GM13977 (cell line): ENCODE results near the gene BPIFB6.

Experiments
- DNase-seq: peaks from one replicate; pipeline ENCODE4 v3.0.0; 2012; ENCODE audit warnings: low spot score
- in situ Hi-C: fragments of 300-500 bp; cut with MboI; formaldehyde crosslinking; loops from one replicate; pipeline ENCODE4 v1.12.0; 2022; ENCODE audit warnings: low sequenced_read_pairs, low pct_unique_long_range_greater_than_20kb, mixed read lengths, inconsistent platforms; ENCODE audit not compliant: unreplicated experiment
- TF ChIP-seq, protein P1 (sequence below): IDR thresholded peaks from 2 replicates; pipeline ENCODE4 v1.5.1; 2012; ENCODE audit warnings: mild to moderate bottlenecking, control low read depth; ENCODE audit not compliant: insufficient read depth; ENCODE audit errors: extremely low read depth, missing control alignments

BPIFB6 gene

DNA sequence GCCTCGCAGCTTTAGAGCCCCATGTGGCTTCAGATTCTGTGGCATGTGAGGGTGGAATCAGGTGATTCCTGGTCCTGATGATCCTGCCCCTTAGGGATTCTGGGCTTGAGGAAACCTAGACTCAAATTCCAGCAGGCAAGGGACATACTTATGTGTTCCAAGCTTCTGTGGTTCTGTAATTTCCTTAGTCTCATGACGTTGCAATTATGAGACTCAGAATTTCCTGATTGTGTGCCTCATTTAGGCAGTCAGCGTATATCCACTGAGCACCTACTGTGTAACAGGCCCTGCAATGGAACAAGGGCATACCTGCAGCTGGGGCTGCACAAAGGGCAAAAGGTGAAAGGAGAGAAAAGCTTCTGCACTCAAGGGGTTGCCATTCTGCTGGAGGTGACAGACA is 36.4 kb downstream of the BPIFB6 start:
- in situ Hi-C loops, result no loop called here
- DNase-seq, result no peak
- TF ChIP-seq, protein P1, sequence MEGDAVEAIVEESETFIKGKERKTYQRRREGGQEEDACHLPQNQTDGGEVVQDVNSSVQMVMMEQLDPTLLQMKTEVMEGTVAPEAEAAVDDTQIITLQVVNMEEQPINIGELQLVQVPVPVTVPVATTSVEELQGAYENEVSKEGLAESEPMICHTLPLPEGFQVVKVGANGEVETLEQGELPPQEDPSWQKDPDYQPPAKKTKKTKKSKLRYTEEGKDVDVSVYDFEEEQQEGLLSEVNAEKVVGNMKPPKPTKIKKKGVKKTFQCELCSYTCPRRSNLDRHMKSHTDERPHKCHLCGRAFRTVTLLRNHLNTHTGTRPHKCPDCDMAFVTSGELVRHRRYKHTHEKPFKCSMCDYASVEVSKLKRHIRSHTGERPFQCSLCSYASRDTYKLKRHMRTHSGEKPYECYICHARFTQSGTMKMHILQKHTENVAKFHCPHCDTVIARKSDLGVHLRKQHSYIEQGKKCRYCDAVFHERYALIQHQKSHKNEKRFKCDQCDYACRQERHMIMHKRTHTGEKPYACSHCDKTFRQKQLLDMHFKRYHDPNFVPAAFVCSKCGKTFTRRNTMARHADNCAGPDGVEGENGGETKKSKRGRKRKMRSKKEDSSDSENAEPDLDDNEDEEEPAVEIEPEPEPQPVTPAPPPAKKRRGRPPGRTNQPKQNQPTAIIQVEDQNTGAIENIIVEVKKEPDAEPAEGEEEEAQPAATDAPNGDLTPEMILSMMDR, result no peak

DNA sequence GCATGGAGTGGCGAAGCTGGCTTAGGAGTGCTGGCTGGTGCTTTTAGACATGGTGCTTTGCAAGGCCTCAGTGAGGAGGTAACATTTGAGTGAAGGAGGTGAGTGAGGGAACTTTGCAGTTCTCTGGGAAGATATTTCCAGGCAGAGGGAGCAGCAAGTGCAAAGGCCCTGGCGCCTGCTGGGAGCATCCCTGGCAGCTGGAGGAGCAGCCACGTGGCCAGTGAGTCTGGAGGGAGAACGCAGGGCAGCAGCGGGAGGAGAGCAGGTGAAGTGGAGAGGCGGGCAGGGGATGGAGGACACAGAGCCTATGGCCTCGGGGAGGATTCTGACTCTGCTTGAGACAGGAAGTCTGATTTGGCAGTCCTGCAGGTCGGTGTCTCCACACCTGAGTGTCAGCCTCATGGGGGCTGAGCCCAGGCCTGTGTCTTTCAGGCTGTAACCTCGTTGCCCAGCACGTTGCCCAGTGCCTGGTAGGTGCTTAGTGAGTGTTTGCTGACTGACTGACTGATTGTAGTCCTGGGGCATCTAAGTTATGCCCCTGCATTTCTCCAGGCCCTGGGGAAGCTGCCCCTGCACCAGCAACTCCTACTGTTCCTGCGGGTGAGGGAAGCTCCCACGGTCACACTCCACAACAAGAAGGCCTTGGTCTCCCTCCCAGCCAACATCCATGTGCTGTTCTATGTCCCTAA is 36.9 kb downstream of the BPIFB6 start:
- no peak for DNase-seq
- in situ Hi-C loops, result no loop called here
- TF ChIP-seq, protein P1, result no peak

DNA sequence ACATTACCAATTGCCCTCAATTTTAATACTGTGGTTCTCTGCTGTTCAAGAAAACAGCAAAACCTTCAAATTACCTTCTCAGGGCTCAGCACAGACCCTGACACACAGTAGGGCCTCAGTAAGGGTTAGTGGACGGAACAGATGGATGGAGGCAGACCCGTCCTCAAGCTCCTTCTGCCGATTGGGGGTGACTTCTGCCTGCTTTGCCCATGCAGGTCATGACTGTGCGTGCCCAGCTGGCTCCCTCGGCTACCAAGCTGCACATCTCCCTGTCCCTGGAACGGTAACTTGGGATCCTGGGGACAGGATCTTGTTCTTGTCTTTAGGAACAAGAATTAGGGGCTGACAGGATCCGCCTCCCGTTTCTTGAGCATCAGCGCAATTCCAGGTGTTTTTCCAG is 38.2 kb downstream of the BPIFB6 start:
- in situ Hi-C loops, result no loop called here
- DNase-seq, result no peak

DNA sequence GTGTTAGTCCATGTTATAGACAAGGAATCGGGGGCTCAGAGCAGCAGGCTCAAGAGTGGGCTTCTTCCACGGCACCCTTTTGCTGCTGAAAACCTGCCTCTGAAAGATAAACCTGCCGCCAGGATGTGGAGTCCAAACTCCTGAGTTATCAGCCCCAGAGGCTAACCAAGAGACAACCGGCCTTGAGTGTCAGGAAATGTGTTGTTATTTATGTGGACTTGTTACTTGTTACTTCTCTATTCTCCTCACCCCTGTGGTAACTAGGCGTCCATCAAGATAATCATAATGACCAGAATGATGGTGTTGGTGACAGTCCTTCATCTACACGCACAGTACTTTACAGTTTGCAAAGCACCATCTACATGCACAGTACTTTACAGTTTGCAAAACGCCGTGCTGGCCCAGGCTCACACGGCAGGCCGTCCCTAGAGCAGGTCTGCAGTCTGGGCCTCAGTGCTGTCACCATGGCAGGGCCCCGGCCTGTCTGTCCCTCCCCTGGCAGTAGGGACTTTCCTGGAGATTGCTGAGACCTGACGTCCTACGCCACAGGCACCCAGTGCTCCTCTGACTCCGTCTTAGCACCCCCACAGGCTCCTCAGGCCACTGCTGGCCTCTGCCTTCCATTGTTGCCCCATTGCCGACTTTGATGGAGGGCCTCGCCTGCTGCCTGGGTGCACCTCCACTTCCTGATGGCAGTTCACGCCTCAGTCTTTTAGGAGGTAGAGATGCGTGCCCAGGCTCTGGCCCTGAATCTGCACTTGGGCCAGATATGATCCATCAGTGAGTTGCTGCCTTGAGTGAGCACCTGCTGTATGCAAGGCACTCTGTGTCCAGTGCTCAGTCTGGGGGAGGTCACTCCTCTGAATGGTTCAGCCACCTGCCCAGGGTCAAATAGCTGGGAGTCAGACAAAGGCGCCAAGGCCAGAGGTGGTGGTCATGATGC is 38.9 kb downstream of the BPIFB6 start:
- in situ Hi-C loops, result no loop called here
- TF ChIP-seq, protein P1, result no peak

More for the DNA sequence above, 38.2 kb downstream of the BPIFB6 start:
- TF ChIP-seq, protein P1, result no peak

DNA sequence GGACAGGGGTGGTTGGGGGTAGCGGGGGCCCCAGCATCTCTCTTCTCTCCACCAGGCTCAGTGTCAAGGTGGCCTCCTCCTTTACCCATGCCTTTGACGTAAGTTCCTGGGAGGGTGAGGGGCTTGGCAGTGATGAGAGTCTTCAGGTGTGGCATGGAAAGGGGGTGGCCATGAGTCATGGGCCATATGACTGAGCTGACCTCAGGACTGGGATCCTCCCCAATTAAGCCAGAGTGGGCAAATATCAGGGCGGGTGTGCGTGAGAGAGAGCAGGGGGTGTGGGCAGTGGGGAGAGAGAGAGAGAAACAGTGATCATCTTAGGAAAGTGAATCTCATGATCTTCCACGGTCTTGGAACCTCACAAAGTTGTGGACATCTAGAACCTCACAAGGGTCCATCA is 39.8 kb downstream of the BPIFB6 start:
- in situ Hi-C loops, result no loop called here
- DNase-seq, result no peak
- TF ChIP-seq, protein P1, result no peak

More for the DNA sequence above, 38.9 kb downstream of the BPIFB6 start:
- DNase-seq, result no peak

DNA sequence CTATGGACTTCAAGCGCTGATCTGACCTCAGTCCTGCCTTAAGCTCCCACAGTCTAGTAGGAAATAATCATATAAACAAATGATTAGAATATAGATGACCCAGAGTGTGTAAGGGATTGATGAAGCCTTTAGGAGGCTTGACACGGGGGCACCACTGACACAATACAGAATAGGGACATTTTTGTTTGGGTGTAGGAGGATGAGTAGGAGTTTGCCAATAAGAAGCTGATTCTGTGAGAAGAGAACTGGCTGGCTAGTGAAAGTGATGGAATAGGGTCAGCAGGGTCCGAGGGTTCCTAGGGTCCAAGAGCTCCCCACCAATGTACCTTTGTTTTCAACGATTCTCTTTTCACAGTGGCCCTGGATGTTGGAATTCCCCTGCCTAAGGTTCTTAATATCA is 40.9 kb downstream of the BPIFB6 start:
- DNase-seq, result no peak
- TF ChIP-seq, protein P1, result no peak
- in situ Hi-C loops, result no loop called here
